Gastrocnemius medialis (tissue), 4 donors: Measurements from ENCODE around the gene NDUFS4. TPM values are rescaled to one million over a fixed set of nuclear protein-coding genes. Genes with fewer than 3 reads are reported as not detected.

ENCODE experiments used
- ATAC-seq, 2 donors: fragments of 150-250 bp; one replicate each; pipeline ENCODE4 v1.9.1; 2016
- DNase-seq, 2 donors: peaks; one replicate each; pipeline ENCODE4 v3.0.0-alpha.2; 2019
- H3K27ac ChIP-seq, 4 donors: fragments of 200-600 bp; sonication (generic); 1 replicate in 1 of 4; 2 replicates in 3 of 4; pipeline ENCODE4 v1.5.1; 2016 to 2018; ENCODE audit warnings: mild to moderate bottlenecking in 2 of 4, moderate library complexity in 1 of 4
- H3K27me3 ChIP-seq, 3 donors: fragments of 200-600 bp; sonication (generic) in 2 of 3; 1 replicate in 1 of 3; 2 replicates in 2 of 3; pipeline versions ENCODE4 v1.5.1 to v1.6.0; 2016 to 2019; ENCODE audit warnings: mild to moderate bottlenecking in 1 of 3, moderate library complexity in 1 of 3
- H3K36me3 ChIP-seq, 2 donors: fragments of 200-600 bp; sonication (generic) in 1 of 2; one replicate each; pipeline ENCODE4 v1.5.1; 2017 to 2018
- H3K4me1 ChIP-seq, 2 donors: fragments of 200-600 bp; sonication (generic) in 1 of 2; one replicate each; pipeline ENCODE4 v1.5.1; 2016 to 2017; ENCODE audit warnings: mild to moderate bottlenecking in 2 of 2
- H3K4me3 ChIP-seq, 4 donors: fragments of 200-600 bp; sonication (generic) in 3 of 4; 1 replicate in 1 of 4; 2 replicates in 3 of 4; pipeline ENCODE4 v1.5.1; 2016 to 2019; ENCODE audit warnings: mild to moderate bottlenecking in 2 of 4
- H3K9me3 ChIP-seq, 3 donors: fragments of 200-600 bp; sonication (generic) in 2 of 3; 1 replicate in 1 of 3; 2 replicates in 2 of 3; pipeline ENCODE4 v1.5.1; 2016 to 2019
- CTCF ChIP-seq, 5 experiments: fragments of 450-650 bp in 3 of 5; fragments of 200-600 bp in 2 of 5; sonication (generic) in 2 of 5; IDR thresholded peaks in 4 of 5; conservative IDR thresholded peaks in 1 of 5; 1 replicate in 4 of 5; 2 replicates in 1 of 5; pipeline ENCODE4 v1.5.1; 2016 to 2019; ENCODE audit warnings: antibody characterized with exemption in 5 of 5, mild to moderate bottlenecking in 3 of 5, moderate library complexity in 3 of 5
- POLR2A ChIP-seq, 2 donors: fragments of 450-650 bp; IDR thresholded peaks; one replicate each; pipeline ENCODE4 v1.6.1; 2017; ENCODE audit warnings: antibody characterized with exemption in 2 of 2, mild to moderate bottlenecking in 2 of 2, moderate library complexity in 2 of 2
- in situ Hi-C, 4 donors: fragments of 200-750 bp; cut with MboI; loops; one replicate each; pipeline versions ENCODE4 v1.15.0 to v1.8.0; 2017; ENCODE audit warnings: low sequenced_read_pairs in 4 of 4
- intact Hi-C: fragments of 100-400 bp; cut with DNase I; formaldehyde crosslinking; loops from one replicate; pipeline ENCODE4 v1.15.1; 2023; ENCODE audit warnings: low total_unique reads
- total RNA-seq, 4 donors: library from RNA; depleted of rRNA; stranded (reverse); fragments of >200 nt; gene quantifications; one replicate each; pipeline versions ENCODE4 v1.1.0 to v1.2.3, GENCODE V29; 2016

The NDUFS4 gene
- total RNA-seq, 4 donors from 2014 or later, result 116 to 170 (median 145) TPM

GRCh38 chr5:53726121-53726520 lies 165.7 kb downstream of the NDUFS4 start:
- Histone ChIP-seq H3K4me1 (no peaks in the 10 kb centered on the region), H3K9me3 (no peaks in the 10 kb centered on the region), H3K27me3 (no peaks in the 10 kb centered on the region), H3K27ac (no peak overlapping the region), H3K36me3 (no peaks in the 10 kb centered on the region), H3K4me3 (no peak overlapping the region)
- no peak for DNase-seq
- intact Hi-C loops, result no loop called here
- TF ChIP-seq POLR2A (IDR thresholded peaks at IDR 0.05) (no peak), CTCF (IDR thresholded peaks at IDR 0.05 in 4 of 5, conservative IDR thresholded peaks at IDR 0.05 in 1 of 5) (no peak)
- in situ Hi-C loops, result no loop called here
- no peak for ATAC-seq

GRCh38 chr5:53730943-53731342 lies 170.5 kb downstream of the NDUFS4 start:
- DNase-seq (no peak), ATAC-seq (no peak)
- in situ Hi-C loops (no loop called here), intact Hi-C loops (no loop called here)
- H3K27me3 ChIP-seq, result no peaks in the 10 kb centered on the region
- H3K9me3 ChIP-seq, result no peaks in the 10 kb centered on the region
- H3K27ac ChIP-seq, result no peak overlapping the region
- TF ChIP-seq CTCF (IDR thresholded peaks at IDR 0.05 in 4 of 5, conservative IDR thresholded peaks at IDR 0.05 in 1 of 5) (no peak), POLR2A (IDR thresholded peaks at IDR 0.05) (no peak)
- H3K4me3 ChIP-seq, result no peak overlapping the region
- H3K4me1 ChIP-seq, result no peaks in the 10 kb centered on the region
- no peaks in the 10 kb centered on the region for H3K36me3 ChIP-seq

Other genes starting within 250 kb of the NDUFS4 start
- 1 to 10 TPM; 2.0 to 3.4 (median 2.3) TPM for gene FST, start 80.0 kb upstream of the NDUFS4 start, total RNA-seq